22Rv1 (cell line): ENCODE measurements around the gene OPRD1.

Experiments
- CTCF ChIP-seq: fragments of 450-650 bp; IDR thresholded peaks from 2 replicates; pipeline ENCODE4 v1.5.1; 2017; ENCODE audit warnings: mild to moderate bottlenecking
- ZFX ChIP-seq: fragments of 450-650 bp; IDR thresholded peaks from 2 replicates; pipeline ENCODE4 v1.6.1; 2017; ENCODE audit warnings: antibody characterized with exemption, borderline replicate concordance

GRCh38 chr1:28887835-28888682 is 76.1 kb downstream of the OPRD1 start:
- TF ChIP-seq CTCF = no peak
- TF ChIP-seq ZFX = no peak
